Measurements from ENCODE around the gene BASP1.

- no peak for TF ChIP-seq POLR2AphosphoS5 (IDR thresholded peaks at IDR 0.05; ENCODE audit: borderline replicate concordance, low read depth, low read length)
- no peak for TF ChIP-seq EZH2 (IDR thresholded peaks at IDR 0.05)
- no peak for TF ChIP-seq FOXP2 (optimal IDR thresholded peaks at IDR 0.05; ENCODE audit: control extremely low read depth, extremely low read length, insufficient read depth)
Measured at GRCh38 chr5:17277907-17278306, 60.5 kb downstream of the BASP1 start.
